ENCODE data around the gene LRRC42. TPM values are rescaled to one million over a fixed set of nuclear protein-coding genes. Genes with fewer than 3 reads are reported as not detected.
A peak's percentile ranks its signal among the peaks of the same experiment; 100 is the strongest.

Gene LRRC42
- total and polyA plus RNA-seq, 9 of the 15 experiments (the other 6 are each of a cell fraction or from before 2014, with no cell fraction given), result 17.3 to 51.9 (median 35.5) TPM

GRCh38 chr1:53942127-53942957 is 3.8 kb upstream of the LRRC42 start (continued):
- no peak for TF ChIP-seq ZNF407 (IDR thresholded peaks at IDR 0.05; ENCODE audit: low read depth)
- no peak for TF ChIP-seq EWSR1 (IDR thresholded peaks at IDR 0.05; ENCODE audit: borderline replicate concordance, low read depth, partially characterized antibody)
- no peak for TF ChIP-seq ATF4 (CRISPR knock-in tag; IDR thresholded peaks at IDR 0.05)
- no peak for TF ChIP-seq ZKSCAN1 (IDR thresholded peaks at IDR 0.05; ENCODE audit: low read depth, low read length)
- TF ChIP-seq MYC (IDR thresholded peaks at IDR 0.05; ENCODE audit: low read depth, low read length), result no peak
- no peak for TF ChIP-seq MYC (CRISPR knock-in tag; IDR thresholded peaks at IDR 0.05; ENCODE audit: borderline replicate concordance, low read depth)
- TF ChIP-seq TEAD4 (IDR thresholded peaks at IDR 0.05; ENCODE audit: low read length), result peak; percentile 49
- TF ChIP-seq TEAD4 (CRISPR knock-in tag; IDR thresholded peaks at IDR 0.05; ENCODE audit: borderline replicate concordance), result no peak
- TF ChIP-seq FOXK2 (conservative IDR thresholded peaks at IDR 0.05 in 1 of 2, IDR thresholded peaks at IDR 0.05 in 1 of 2; ENCODE audit: low read depth in 2 of 2), result 0 out of 4 replicates have a peak, but pooled peaks of 1 of the 2 experiments have one; percentile 24
- TF ChIP-seq ZNF592 (IDR thresholded peaks at IDR 0.05), result peak; percentile 57
- no peak for TF ChIP-seq ZNF398 (CRISPR knock-in tag; IDR thresholded peaks at IDR 0.05)

Measured in K562 (cell line).